GM18526 (cell line): Measurements from ENCODE around the gene ADGRG1.

Experiments
- POLR2A ChIP-seq: IDR thresholded peaks from 3 replicates; pipeline ENCODE4 v1.6.1; 2011; ENCODE audit not compliant: insufficient read length; ENCODE audit errors: extremely low read depth

The ADGRG1 gene

GRCh38 chr16:57623251-57624043 is 5.0 kb upstream of the ADGRG1 start:
- no peak for TF ChIP-seq POLR2A

DNA sequence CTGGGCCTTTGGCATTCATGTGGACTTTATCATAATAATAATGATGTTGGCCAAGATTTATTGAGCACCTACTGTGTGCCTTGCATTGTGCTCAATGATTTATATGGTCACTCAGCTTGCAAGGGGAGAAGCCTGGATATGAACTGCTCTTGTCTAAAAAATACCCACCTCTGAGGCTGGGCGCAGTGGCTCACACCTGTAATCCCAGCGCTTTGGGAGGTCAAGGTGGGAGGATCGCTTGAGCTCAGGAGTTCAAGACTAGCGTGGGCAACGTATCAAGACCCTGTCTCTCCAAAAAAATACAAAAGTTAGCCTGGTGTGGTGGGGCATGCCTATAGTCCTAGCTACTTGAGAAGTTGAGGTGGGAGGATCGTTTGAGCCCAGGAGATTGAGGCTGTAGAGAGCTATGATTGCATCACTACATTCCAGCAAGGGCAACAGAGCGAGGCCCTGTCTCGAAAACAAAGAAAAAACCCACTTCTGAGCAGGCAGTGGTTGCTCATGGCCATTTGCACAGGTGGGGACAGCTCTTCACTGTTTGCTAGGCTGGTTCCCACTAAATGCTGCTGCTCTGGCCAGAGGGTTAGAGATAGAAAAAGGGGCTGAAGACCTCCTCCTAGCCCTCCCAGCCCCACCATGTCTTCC is 4.3 kb upstream of the ADGRG1 start:
- no peak for TF ChIP-seq POLR2A

- TF ChIP-seq POLR2A = no peak
Observed at GRCh38 chr16:57624806-57625500, 3.5 kb upstream of the ADGRG1 start.

DNA sequence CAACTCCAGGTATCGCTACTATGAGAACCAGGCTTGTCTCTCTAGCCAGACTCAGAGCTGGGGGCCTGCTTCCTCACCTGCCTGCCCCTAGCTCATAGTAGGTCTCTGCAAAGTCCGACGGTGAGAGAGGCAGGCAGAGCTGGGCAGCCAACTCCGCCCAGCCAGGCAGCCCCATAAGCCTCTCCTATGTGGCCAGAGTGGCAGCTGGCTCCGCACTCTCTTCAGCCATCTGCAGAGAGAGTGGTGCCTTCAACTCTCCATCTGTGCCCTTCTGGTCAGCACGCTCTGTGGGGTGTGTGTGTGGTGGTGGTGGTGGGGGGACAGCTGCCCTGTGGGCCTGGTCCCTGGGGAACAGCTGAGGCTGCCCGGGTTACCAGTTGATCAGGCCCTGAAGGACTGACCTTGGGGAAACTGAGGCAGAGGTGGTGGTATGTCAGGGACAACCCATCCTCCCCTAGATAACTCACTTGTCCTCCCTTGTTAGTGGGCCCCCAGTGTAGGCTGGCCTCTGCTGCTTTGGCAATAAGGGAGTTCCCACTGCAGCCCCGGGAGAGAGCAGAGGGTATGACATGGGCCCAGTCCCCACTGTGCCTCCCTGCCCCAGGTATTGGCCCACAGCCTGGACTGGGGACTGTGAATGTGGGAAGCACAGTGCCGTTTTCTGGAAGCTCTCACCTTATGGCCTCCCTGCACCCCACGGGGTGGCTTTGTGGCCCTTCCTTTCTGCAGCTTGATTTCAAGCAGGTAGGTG is 1.8 kb upstream of the ADGRG1 start:
- no peak for TF ChIP-seq POLR2A

DNA sequence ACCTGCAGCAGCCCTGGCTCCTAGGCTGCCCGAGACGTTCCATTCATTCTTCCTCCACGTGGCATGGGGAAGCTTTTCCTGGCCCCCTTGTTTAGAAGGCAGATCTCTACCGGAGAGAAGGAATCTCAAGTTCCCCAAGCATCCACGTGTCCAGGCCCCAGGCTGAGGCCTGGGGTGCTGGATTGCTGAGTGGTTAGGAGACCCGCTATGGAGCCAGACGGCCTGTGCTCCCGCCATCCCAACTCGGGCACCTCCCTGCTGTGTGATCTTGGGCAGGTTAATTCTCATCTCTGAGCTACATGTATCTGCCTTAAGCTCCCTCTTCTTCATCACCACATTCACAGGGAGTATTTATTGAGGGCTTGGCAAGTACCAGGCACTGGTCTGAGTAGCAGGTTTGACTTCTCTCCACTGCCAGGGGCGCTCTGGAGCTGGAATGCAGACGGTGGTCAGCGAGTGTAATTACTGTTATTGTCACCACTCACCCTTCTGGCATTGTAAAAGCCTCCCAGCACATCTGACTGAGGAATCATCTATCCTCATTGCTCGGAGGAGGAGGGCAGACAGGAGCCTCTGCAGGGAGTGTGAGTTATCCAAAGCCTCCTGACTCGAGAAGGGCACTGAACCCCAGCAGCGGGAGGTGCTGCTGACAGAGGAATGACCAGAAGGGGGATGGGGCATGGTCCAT is 1.1 kb upstream of the ADGRG1 start:
- TF ChIP-seq POLR2A = no peak

DNA sequence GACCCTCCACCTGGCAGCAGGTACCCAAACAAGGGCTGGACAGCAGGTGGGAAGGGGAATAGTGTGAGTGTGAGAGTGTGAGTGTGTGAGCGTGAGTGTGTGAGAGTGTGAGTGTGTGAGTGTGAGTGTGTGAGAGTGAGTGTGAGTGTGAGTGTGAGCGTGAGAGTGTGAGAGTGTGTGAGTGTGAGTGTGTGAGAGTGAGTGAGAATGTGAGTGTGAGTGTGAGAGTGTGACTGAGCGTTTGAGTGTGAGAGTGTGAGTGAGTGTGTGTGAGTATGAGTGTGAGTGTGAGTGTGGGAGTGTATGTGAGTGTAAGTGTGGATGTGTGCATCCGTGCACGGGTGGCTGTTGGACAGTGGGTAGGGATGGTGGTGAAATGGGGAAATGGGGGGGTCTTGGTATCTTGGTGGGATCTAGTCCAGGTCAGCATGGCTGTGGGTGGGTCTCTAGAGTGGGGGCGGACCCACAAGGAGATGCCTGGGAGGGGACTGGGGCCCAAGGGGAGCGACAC is 408 bp downstream of the ADGRG1 start:
- no peak for TF ChIP-seq POLR2A

DNA sequence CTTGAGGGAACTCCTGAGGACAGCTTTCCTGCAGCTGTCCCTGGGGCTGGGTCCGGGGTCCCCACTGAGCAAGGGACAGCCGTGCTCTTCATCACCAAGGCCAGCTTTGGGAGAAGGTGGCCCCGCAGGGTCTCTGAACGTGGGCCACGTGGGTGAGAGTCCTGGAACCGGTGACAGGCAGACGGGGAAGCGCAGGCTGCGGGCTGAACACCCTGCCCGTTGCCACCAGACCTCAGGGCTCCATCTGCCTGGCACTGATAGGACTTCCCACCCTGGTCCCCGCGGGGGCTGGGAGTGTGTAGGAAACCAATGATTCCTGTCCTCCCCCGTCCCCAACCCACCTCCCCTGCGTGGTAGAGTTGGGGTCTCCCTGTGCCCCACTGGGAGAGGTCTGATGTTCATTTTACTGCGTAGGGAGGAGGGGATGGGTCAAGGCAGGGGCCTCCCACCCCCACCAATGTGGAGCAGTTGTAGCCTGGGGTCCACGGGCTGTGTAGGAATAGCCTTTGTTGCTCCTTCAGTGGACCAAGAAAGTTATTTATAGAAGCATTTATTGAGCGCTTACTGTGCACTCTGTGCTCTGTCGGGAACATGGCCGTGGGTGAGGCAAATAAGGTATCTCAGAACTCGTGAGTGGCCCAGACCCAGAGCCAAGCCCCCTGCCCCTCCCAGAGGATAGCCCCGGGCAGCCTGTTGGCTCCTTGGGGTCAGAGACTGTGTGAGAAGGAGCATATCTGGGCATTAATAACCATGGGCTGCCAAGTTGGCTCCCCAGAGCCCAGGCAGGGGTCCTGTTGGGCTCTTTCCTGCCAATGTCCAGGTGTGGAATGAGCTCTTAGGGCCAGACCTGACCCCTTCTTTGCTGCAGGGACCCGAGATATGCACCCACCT is 1.3 kb downstream of the ADGRG1 start:
- TF ChIP-seq POLR2A = no peak

GRCh38 chr16:57630407-57630797 is 2.0 kb downstream of the ADGRG1 start:
- no peak for TF ChIP-seq POLR2A

DNA sequence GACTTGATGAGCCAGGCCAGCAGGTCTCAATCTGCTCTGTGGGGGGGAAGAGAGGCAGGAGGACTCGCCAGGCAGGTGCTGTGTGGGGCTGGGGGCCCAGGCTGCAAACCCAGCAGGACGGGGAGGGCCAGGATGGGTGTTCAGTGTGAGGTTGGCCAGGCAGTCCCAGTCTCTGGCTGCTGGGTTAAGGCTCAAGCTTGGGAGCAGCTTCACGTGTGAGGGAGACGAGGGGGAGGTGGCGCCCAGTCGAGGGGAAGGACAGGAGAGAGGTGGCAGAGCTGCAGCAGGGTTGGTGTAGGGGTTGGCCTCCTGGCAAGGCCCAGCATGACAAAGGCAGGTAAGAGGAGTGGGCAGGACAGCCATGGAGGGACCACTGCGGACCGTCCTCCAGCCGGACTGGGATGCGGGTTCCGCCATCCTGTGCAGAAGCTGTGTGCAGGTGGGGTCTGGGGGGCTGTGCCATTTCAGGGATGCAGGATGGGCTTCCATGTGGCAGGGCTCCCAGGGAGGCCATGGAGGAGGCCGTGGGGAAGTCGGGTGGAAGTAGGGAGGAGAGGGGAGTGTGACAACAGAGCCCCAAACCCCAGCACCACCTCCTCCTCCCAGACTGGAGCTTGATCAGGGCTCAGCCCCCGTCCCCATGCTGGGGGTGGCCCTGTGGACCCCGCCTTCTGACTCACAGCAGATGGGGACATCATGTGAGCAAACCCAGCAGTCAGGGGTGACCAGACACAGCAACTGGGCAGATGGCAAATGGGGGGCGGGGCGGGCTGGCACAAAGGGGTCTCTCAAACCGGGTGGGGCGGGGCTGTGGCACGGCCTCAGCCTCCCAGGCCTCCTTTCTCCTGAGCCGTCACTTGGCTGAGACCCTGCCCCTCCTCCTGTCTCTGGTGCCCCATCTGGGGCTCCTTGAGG is 2.8 kb downstream of the ADGRG1 start:
- no peak for TF ChIP-seq POLR2A

GRCh38 chr16:57632568-57632967 is 4.1 kb downstream of the ADGRG1 start:
- no peak for TF ChIP-seq POLR2A

- no peak for TF ChIP-seq POLR2A
Observed at GRCh38 chr16:57633383-57634064, 5.1 kb downstream of the ADGRG1 start.

DNA sequence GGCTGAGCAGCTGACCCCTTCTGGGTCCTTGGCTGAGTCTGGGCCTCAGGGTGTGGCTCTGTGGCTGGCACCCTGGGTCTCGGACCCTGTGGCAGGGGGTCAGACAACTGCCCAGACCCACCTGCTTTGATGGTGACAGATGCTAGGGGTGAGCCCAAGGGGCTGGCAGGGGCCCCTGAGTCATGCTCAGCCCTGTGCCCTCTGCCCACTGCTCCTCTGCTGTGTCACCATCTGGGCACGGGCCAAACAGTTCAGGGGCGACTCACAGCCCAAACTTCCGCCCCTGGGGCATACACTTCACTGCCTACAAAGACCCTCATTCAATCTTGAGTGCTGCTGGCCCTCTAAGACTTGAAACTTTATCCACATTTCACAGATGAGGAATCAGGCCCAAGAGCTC is 5.7 kb downstream of the ADGRG1 start:
- no peak for TF ChIP-seq POLR2A
